Cardiac muscle cell (in vitro differentiated cells and primary cell): ENCODE results near the gene ALB. TPM values are rescaled to one million over a fixed set of nuclear protein-coding genes. Genes with fewer than 3 reads are reported as not detected.
"Not testable (repeated sequence)": the region's sequence is repeated elsewhere in the genome, so short reads cannot be mapped to it uniquely, and the experiment has no call there.

ENCODE experiments used
- DNase-seq, 2 donors: peaks; one replicate each; pipeline versions ENCODE4 v3.0.0 to v3.0.0-alpha.2; 2010 to 2017; ENCODE audit warnings: low read depth in 1 of 2, low spot score in 1 of 2
- H3K27ac ChIP-seq: fragments of 200-600 bp; sonication (generic); 2 replicates; pipeline ENCODE4 v1.5.1; 2016
- H3K27me3 ChIP-seq: fragments of 200-600 bp; sonication (generic); 2 replicates; pipeline ENCODE4 v1.6.0; 2016; ENCODE audit warnings: control low read depth
- H3K36me3 ChIP-seq: fragments of 200-600 bp; sonication (generic); 2 replicates; pipeline ENCODE4 v1.5.1; 2016; ENCODE audit warnings: control low read depth
- H3K4me1 ChIP-seq: fragments of 200-600 bp; sonication (generic); 2 replicates; pipeline ENCODE4 v1.8.1; 2017; ENCODE audit warnings: low read depth, mild to moderate bottlenecking, mixed run types
- H3K4me3 ChIP-seq: fragments of 200-600 bp; sonication (generic); 2 replicates; pipeline ENCODE4 v1.5.1; 2016; ENCODE audit warnings: mild to moderate bottlenecking
- H3K9me3 ChIP-seq: fragments of 200-600 bp; sonication (generic); 2 replicates; pipeline ENCODE4 v1.5.1; 2017; ENCODE audit warnings: low read depth, mild to moderate bottlenecking, control low read depth
- CTCF ChIP-seq: IDR thresholded peaks from 2 replicates; pipeline ENCODE4 v1.5.1; 2012; ENCODE audit warnings: low read depth, mild to moderate bottlenecking, low read length
- polyA plus RNA-seq: library from polyadenylated mRNA; unstranded; fragments of >200 nt; fragmentation: Nextera tagmentation; extraction: Ambion mirVana; gene quantifications from 2 replicates; pipeline ENCODE4 v1.2.1, GENCODE V29; 2016
- total RNA-seq: library from RNA; depleted of rRNA; stranded (reverse); fragments of >200 nt; gene quantifications from 2 replicates; pipeline ENCODE4 v1.2.3, GENCODE V29; 2016

Gene ALB
- 1.5 and 2.3 TPM in 2 replicates for total RNA-seq
- polyA plus RNA-seq = 3.1 and 5.4 TPM in 2 replicates

- no peak within 1 kb of the TSS for H3K27ac ChIP-seq
- no peaks in the 10 kb centered on the region for H3K9me3 ChIP-seq
- DNase-seq = no peak
- no peaks in the 10 kb centered on the region for H3K4me1 ChIP-seq
- H3K36me3 ChIP-seq = no peaks in the 10 kb centered on the region
- no peaks in the 10 kb centered on the region for H3K27me3 ChIP-seq
- no peak for TF ChIP-seq CTCF
- H3K4me3 ChIP-seq = no peak within 1 kb of the TSS
These were observed at the start of gene ALB for GRCh38 chr4:73404042-73404441. Gene ALB (plus strand): TSS chr4:73404287. CDS start chr4:73404328, 41 bp downstream.

GRCh38 chr4:73357174-73357573, 46.9 kb upstream of the ALB start:
- DNase-seq, H3K4me3 ChIP-seq, H3K27me3 ChIP-seq, H3K36me3 ChIP-seq, H3K9me3 ChIP-seq, H3K4me1 ChIP-seq, H3K27ac ChIP-seq: not testable (repeated sequence)

GRCh38 chr4:73369506-73370199, 34.4 kb upstream of the ALB start:
- not testable (repeated sequence) for H3K4me1 ChIP-seq, H3K27ac ChIP-seq, H3K4me3 ChIP-seq, H3K9me3 ChIP-seq, DNase-seq, H3K27me3 ChIP-seq, H3K36me3 ChIP-seq

GRCh38 chr4:73375328-73375741, 28.8 kb upstream of the ALB start:
- Histone ChIP-seq H3K27ac (no peak overlapping the region), H3K27me3 (no peaks in the 10 kb centered on the region), H3K4me3 (no peak overlapping the region), H3K36me3 (no peaks in the 10 kb centered on the region), H3K9me3 (no peaks in the 10 kb centered on the region), H3K4me1 (no peaks in the 10 kb centered on the region)
- no peak for TF ChIP-seq CTCF
- DNase-seq = no peak

GRCh38 chr4:73376251-73376650, 27.8 kb upstream of the ALB start:
- no peak for TF ChIP-seq CTCF
- Histone ChIP-seq H3K27me3 (no peaks in the 10 kb centered on the region), H3K4me1 (no peaks in the 10 kb centered on the region), H3K9me3 (no peaks in the 10 kb centered on the region), H3K27ac (no peak overlapping the region), H3K36me3 (no peaks in the 10 kb centered on the region), H3K4me3 (no peak overlapping the region)
- DNase-seq = no peak

GRCh38 chr4:73376976-73377375, 27.1 kb upstream of the ALB start:
- Histone ChIP-seq H3K4me1 (no peaks in the 10 kb centered on the region), H3K4me3 (no peak overlapping the region), H3K9me3 (no peaks in the 10 kb centered on the region), H3K27me3 (no peaks in the 10 kb centered on the region), H3K27ac (no peak overlapping the region), H3K36me3 (no peaks in the 10 kb centered on the region)
- no peak for TF ChIP-seq CTCF
- no peak for DNase-seq

GRCh38 chr4:73378887-73379286, 25.2 kb upstream of the ALB start:
- TF ChIP-seq CTCF = no peak
- Histone ChIP-seq H3K9me3 (no peaks in the 10 kb centered on the region), H3K4me3 (no peak overlapping the region), H3K27ac (no peak overlapping the region), H3K4me1 (no peaks in the 10 kb centered on the region), H3K36me3 (no peaks in the 10 kb centered on the region), H3K27me3 (no peaks in the 10 kb centered on the region)
- DNase-seq = no peak
